HG03064 (cell line): ENCODE measurements around the gene POM121.
A peak's percentile ranks its signal among the peaks of the same experiment; 100 is the strongest.
"Not testable (repeated sequence)": the region's sequence is repeated elsewhere in the genome, so short reads cannot be mapped to it uniquely, and the experiment has no call there.

Experiments used
- ATAC-seq: cut with Tn5 transposase; IDR thresholded peaks from one replicate; pipeline ENCODE4 v1.9.1; 2021; ENCODE audit warnings: low read depth; ENCODE audit not compliant: unreplicated experiment

POM121 gene

DNA sequence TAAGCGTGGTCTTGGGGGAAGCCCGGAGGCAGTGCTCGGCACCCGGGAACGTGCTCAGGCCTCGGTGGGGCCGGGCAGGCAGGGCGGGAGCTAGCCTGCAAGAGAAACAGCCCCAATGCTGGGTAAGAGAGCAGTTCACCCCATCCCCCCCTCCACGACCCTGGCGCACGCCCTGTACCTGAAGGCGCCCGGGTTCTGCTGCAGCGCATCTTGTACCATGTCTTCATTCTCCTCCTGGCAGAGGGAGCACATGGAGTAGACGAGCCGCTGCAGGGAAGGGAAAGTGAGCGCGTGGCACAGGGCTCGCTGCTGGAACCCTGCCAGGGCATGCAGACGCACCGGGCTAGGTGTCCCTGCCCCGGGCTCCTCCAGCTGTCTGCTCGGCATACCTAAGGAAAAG, 23.8 kb downstream of the POM121 start:
- ATAC-seq = not testable (repeated sequence)

DNA sequence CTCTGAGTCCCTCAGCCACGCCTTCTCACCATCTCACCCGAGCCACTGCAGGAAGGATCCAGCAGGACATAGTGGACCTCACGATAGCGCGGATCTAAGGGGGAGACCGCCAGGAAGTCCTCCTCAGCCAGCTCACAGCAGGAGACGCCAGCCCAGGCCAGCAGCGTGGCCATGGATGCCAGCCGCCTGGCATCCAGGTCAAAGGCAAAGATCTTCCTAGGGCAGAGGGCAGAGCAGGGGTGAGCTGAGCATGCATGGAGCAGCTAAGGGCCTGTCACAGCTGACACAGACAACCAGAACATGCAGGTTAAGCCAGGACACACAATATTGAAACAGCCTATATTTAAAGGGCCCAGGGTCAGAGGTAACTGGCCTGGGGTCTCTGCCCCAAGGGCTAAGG, 24.4 kb downstream of the POM121 start:
- not testable (repeated sequence) for ATAC-seq

DNA sequence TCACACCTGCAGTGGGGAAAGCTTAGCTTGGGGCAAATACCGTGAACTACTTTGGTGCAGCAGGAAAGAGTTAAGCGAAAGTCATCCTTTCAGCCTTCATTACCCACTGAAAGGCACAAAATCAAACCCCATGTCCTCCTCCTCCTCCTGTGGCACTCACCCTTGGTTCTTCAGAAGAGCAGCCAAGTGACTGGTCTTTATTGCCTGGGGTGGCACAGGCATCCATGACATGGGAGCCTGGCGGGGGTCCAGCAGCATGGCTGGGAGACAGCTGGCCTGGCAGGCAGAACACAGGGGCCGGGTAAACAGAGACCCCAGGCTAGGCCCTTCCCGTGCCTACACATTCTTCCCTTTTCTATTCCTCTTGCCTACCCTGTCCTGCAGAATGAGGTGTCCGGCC, 24.8 kb downstream of the POM121 start:
- ATAC-seq = not testable (repeated sequence)

DNA sequence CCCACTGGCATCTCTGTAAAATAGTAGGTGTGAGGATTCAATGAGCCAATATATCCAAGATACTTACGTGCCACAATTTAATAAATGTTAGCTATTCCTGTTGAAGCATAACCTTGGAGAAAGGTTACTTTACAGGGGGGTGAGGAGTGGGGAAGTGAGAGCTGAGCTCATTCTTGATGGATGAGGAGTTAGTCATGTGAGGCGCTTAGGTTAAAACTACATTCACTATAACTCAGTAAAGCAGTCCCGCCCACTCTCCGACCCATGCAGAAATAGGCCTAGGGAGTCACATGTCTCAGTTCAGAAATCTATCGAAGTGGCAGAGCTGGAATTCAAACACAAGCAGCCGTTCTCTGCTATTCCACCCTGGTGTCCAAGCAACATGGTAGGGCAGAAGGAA, 25.5 kb downstream of the POM121 start:
- not testable (repeated sequence) for ATAC-seq

DNA sequence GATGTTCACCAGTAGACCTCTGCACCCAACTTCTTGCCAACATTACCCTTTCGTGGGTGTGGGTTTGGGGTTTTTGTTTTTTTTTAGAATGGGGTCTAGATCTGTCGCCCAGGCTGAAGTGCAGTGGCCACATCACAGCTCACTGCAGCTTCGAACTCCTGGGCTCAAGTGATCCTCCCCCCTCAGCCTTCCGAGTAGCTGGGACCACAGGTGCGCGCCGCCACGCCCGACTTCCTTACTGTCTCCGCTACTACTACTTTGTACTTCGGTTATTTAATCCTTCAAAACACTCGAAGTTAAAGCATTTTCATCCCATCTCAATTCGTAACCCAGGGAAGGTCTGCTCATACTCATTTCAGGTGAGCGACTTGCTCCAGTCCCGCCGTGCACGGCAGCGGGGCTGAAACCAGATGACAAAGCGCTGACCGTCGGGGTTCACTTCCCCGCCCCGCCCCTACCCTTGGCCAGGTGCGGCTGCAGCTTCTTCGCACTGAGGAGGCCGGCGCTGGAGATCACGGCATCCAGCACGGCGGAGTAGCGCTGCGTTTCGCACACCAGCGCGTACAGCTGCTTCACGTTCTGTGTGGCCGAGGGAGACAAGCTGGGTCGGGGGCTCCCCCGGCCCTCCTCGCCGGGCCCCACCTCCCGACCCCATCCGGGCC, 29.1 kb downstream of the POM121 start:
- ATAC-seq = peak; percentile 56

DNA sequence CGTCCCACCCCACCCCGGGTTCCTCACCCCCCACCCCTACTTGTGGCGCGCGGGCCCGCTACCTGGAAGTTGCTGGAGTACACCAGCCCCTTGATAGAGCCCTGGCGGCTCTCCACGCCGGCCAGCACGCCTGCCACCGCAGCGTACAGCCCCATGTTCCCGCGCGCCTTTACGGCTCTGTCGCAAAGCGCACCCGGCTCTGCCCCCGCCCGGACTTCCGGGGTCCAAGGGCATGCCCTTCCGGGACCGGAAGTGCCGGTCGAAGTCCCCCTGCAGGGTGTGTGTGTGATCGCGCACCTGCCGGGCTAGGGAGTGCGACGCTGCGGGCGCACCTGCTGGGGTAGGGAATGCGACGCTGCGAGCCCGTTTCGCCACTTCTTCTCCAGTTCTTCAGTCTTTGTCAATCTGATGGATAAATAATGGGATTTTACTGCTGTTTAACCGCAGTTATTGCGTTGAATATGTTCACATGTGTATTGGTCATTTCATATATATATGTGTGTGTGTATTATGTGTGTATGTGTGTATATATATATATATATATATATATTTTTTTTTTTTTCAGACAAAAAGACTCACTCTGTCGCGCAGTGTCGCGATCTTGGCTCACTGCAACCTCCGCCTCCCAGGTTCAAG, 29.8 kb downstream of the POM121 start:
- ATAC-seq = peak; percentile 87

DNA sequence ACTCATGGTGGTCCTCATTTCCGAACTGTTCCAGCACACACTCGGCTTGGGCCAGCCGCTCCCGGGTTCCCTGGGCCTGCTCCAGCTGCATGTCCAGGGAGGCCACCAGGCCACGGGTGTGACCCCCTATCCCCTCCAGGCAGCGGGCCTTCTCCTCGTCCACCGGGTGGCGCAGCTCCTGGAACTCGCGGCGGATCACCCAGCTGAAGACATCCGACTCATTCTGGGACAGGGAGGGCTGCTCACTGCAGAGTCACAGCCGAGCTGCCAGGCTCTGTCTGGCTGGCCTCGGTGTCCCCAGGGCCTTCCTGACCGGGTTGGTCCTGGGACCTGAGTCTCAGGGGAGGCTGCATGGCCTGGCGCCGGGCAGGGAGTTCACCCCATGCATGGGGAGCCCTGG, 35.1 kb downstream of the POM121 start:
- ATAC-seq = not testable (repeated sequence)

DNA sequence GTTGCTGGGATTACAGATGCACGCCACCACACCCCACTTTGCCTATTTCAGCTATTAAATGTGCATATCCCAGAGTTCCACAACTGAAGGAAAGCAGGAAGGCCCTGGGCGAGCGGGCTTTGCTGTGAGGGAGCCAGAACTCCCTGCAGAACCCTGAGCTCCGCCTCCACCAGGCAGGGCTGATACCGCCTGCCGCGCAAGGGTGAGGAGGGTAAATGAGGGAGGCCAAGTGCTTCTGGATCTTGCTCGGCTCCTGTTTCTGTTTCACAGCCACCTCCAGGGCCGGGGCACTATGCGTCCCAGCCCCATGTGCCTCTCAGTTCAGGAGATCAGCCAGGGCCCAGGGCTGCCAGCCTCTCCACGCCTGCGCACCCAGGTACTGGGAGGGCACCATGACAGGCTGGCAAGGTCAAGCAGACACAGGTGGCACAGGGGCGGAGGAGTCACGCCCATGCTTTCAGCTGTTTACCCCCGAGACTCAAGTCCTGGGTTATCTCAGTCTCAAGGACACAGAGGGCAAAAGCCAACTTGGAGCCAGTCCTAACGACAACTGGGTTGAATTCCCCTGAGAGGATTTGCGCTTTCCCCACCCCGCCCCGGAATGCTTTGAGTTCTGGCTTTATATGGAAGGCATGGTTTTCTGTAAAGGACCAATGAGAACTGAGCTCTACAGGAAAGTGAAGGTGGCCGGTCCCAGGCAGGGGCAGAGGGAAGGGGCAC, 35.9 kb downstream of the POM121 start:
- not testable (repeated sequence) for ATAC-seq

DNA sequence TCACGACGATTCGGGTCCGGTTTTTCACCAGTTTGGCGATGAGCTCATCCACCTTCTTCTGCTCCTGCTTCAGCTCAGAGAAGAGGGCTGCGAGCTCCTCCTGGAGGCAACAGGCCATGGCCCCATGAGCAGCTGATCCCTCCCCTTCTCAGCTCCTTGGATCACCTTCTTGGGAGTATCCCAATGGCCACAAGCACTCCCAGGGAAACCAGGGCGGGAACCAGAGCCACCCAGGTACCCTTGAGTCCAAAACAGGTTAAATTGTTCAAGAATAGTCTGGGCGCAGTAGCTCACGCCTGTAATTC, 36.4 kb downstream of the POM121 start:
- not testable (repeated sequence) for ATAC-seq

DNA sequence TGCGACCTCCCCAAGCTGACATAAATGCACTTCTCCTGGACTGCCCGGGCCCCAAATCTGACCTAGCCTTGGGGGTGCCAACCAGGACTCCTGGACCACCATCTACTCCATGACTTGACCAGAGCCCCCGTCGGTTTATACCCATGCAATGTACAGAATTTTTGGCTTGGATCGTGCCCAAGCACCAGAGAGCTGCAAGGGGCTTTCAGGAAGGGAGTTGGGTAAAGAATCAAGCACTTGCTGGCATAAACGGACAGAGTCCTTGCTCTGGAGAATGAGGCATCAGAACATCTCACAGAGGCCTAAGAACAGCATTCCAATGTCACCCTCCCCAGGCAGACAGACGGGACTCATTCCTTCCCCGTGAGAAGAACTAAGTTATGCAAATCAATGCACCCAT, 38.2 kb downstream of the POM121 start:
- not testable (repeated sequence) for ATAC-seq

DNA sequence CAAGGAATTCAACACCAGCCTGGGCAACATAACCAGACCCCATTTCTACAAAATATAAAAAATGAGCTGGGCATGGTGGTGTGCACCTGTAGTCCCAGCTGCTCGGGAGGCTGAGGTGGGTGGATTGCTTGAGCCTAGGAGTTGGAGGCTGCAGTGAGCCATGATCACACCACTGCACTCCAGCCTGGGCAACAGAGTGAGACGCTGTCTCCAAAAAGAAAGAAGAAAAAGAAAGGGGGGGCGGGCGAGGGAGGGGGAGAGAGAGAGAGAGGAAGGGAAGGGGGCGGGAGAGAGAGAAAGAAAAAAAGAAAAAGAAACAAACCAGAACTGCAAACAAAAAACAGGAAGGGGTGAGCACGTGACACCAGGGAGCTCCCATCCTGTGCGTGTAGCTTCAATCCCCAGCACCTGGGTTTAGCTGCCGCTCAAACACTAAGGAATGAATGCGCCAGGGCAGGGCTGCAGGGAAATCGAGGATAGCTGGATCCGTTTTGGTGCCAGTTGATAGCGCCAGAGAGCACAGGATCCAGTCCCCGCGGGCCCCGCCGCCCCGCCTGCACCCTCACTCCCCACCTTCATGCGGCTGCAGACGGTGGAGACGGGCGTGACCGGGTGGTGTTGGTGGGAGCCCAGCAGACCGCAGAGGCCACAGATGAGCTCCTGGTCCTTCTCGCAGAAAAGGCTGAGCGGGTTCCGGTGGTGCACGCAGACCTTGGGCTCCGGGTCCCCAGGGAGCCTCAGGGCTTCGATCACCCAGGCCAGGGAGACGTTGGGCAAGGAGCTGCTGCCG, 40.5 kb downstream of the POM121 start:
- ATAC-seq = not testable (repeated sequence)

DNA sequence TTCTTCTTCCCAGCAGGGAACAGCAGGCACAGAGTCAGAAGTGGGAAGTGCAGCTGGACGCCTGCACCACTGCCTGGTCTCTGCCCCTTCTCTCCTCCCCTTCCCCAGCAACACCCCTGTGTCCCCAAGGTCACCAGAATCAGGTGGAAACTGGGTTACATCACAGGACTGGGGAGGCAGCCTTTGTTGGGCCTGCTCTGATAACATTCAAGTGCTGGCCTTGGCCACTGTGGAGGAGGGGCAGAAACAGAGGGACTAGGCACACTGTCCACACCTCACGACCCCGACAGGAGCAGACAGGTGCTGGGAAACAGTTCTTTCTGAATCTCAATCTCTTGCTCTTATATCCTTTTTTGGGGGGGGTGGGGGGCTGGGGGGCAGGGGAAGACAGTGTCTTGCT, 42.0 kb downstream of the POM121 start:
- ATAC-seq = not testable (repeated sequence)

DNA sequence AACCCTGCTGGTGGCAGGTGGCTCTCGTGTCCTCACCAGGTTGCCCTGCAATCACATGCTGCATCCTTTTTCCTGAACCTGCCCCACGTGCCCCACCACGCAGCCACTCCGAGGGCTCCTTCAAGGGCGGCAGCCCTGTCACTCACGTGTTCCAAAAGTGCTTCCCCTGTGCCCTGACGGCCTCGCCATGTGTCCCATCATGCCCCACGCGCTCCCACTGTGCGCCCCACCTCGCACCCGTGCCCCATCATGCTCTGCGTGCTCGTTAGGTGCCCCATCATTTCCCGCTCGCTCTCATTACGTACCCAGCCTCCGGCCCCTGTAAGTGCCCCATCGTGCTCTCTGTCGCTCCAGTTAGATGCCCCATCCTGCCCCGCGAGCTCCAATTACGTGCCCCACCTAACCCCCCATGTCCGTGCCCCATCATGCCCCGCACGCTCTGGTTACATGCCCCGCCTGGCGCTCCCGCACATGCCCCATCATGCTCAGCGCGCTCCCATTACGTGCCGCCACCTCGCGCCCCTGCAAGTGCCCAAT, 44.2 kb downstream of the POM121 start, which contains the start of gene TRIM74:
Gene TRIM74, minus strand, starts transcription at position 487 of the 537 bp plus-strand sequence. CDS start 3,309 bp downstream, outside the sequence.
- not testable (repeated sequence) for ATAC-seq

DNA sequence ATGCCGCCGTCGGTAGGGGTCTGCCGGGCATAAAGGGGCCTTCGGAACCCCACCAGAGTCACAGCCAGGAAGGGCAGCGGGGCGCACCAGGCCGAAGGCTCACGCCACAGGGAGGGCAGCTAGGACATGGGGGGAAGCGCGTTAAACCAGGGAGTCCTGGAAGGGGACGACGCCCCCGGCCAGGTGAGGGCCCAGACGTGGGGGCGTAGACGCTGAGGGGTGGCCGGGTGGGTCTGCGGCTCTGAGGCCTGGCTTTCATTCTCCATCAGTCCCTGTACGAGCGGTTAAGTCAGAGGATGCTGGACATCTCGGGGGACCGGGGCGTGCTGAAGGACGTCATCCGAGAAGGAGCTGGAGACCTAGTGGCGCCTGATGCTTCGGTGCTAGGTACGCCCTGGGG, 44.8 kb downstream of the POM121 start:
- not testable (repeated sequence) for ATAC-seq

DNA sequence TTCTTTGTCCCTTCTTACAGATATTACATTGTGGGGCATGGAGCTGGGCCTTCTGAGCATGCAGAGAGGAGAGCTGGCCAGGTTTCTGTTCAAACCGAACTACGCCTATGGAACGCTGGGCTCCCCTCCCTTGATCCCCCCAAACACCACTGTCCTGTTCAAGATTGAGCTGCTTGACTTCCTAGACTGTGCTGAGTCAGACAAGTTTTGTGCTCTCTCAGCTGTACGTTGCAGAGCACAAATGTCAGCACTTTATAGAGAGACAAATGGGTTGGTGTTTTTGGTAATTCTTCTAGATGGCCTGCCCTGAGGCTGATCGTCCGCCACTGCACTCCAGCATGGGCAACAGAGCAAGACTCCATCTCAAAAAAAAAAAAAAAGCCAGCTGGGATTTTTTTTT, 46.6 kb downstream of the POM121 start:
- ATAC-seq = not testable (repeated sequence)

DNA sequence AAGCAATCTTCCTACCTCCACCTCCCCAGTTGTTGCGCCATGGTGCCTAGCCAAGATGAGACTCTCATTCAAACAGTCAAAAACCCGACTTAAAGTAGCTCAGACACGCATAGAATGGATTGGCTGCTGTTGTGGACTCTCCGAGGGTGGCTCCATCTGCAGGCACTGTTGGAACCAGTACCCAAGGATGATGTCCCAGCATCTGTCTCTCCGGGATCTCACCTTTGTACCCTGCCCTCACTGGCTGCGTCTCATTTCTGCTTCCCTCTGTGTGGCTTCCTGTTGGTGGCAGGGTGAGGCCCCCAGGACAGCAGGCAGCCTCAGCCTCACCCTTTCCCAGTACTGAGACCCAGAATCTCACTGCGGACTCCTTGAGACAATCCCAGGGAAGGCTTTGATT, 49.9 kb downstream of the POM121 start:
- not testable (repeated sequence) for ATAC-seq

DNA sequence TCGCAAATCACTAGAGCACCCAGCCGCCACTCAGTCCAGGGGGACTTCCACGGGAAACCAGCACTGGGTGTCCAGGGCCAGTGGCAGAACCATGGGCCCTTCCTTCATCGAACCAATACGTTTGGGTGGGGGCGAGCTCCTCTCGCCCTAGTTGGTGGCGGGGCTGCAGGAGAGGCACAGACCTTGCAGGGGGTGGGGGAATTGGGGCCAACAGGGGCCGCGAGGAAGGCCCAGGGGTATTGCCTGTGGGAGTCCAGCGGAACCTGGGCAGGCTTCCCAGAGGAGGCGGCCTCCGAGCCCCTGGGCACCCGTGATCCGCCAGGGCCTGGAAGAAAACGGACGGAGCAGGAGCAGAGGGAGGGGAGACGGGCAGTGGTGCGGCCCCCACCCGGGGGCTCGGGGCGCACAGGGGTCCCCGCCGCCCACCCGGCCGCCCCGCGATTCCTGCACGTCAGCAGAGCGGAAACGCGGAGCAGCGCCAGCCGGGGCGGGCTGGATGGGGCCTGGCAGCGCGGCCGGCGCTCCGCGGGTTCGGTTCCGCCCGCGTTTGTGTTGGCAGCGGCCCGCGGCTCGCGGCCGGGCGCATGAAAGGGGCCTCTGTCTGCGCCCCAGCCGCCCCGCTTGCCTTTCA, 50.9 kb downstream of the POM121 start:
- ATAC-seq = not testable (repeated sequence)

DNA sequence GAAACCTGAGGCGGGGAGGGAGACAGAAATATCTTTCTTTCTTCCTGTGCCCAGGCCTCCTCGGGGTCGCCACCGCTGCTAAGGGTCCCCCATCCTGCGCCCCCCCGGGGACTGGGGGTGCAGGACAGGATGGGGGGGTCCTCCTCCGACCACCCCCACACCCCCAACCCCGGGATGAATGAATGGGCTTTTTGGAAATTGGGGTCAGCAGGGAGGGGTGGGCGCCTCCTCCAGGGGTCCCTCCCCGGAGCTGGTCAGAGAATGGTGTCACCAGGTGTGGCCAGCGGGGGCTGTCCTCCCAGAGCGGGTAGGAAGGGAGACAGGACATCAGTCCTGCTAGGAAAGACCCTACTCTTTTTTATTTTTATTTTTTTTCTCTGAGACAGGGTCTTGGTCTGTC, 51.5 kb downstream of the POM121 start:
- not testable (repeated sequence) for ATAC-seq

DNA sequence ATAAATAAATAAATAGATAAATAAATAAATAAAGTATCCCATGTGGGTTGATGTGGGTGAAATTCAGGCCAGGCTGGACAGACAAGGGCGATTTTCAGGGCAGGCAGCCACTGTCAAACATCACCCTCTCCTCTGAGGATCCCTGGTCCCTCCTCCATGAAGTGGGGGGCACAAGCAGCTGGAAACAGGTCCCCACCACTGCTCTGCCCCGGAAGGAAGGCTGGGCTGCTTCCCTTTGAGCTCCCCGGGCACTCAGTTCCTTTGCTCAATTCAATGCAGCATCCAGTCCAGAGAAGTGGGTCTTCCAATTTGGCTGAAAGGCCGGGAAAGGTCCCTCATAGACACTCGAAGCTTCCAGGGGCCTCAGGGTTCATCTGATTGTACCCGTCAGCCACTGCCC, 55.5 kb downstream of the POM121 start:
- not testable (repeated sequence) for ATAC-seq

DNA sequence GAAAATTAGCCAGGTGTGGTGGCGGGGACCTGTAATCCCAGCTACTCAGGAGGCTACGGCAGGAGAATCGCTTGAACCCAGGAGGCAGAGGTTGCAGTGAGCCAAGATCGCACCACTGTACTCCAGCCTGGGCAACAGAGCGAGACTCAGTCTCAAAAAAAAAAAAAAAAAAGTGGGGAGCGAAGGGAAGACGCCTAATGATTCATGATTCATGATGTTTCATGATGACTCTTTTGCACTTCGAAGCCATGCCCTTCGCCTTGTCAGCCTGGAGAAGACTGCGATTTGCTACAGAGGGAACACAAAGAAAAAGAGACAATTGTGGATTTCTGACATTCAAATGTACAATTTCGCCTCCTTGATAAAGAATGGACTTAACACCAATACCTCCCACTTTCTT, 57.2 kb downstream of the POM121 start:
- not testable (repeated sequence) for ATAC-seq
